Smooth muscle cell (in vitro differentiated cells): Measurements from ENCODE around the gene UBAP1L. TPM values are rescaled to one million over a fixed set of nuclear protein-coding genes. Genes with fewer than 3 reads are reported as not detected.
"Not testable (repeated sequence)": the region's sequence is repeated elsewhere in the genome, so short reads cannot be mapped to it uniquely, and the experiment has no call there.

Experiments used
- DNase-seq: peaks from one replicate; lab custom pipeline; 2025; ENCODE audit not compliant: unreplicated experiment; lab: John Stamatoyannopoulos, UW
- H2AFZ ChIP-seq: fragments of 200-600 bp; sonication (generic); 2 replicates; pipeline ENCODE4 v1.6.0; 2016; ENCODE audit warnings: antibody characterized with exemption, low read depth, mild to moderate bottlenecking
- H3F3A ChIP-seq: fragments of 200-600 bp; sonication (generic); 2 replicates; pipeline ENCODE4 v1.6.0; 2017; ENCODE audit warnings: antibody characterized with exemption, low read depth
- H3K27ac ChIP-seq: fragments of 200-600 bp; sonication (generic); 2 replicates; pipeline ENCODE4 v1.5.1; 2016; ENCODE audit warnings: low read depth, mild to moderate bottlenecking
- H3K27me3 ChIP-seq: fragments of 200-600 bp; sonication (generic); 2 replicates; pipeline ENCODE4 v1.6.1; 2016; ENCODE audit warnings: low read depth, mild to moderate bottlenecking
- H3K36me3 ChIP-seq: fragments of 200-600 bp; sonication (generic); 2 replicates; pipeline ENCODE4 v1.5.1; 2016; ENCODE audit warnings: low read depth
- H3K4me1 ChIP-seq: fragments of 200-600 bp; sonication (generic); 2 replicates; pipeline ENCODE4 v1.5.1; 2016; ENCODE audit warnings: low read depth
- H3K4me2 ChIP-seq: fragments of 200-600 bp; sonication (generic); 2 replicates; pipeline ENCODE4 v1.6.0; 2016; ENCODE audit warnings: mild to moderate bottlenecking
- H3K4me3 ChIP-seq: fragments of 200-600 bp; sonication (generic); 2 replicates; pipeline ENCODE4 v1.5.1; 2016; ENCODE audit warnings: mild to moderate bottlenecking
- H3K79me2 ChIP-seq: fragments of 200-600 bp; sonication (generic); 2 replicates; pipeline ENCODE4 v1.6.0; 2016; ENCODE audit warnings: low read depth, mild to moderate bottlenecking
- H3K9ac ChIP-seq: fragments of 200-600 bp; sonication (generic); 2 replicates; pipeline ENCODE4 v1.6.0; 2016; ENCODE audit warnings: low read depth
- H3K9me3 ChIP-seq: fragments of 200-600 bp; sonication (generic); replicated peaks from 2 replicates; pipeline ENCODE4 v1.5.1; 2016; ENCODE audit warnings: low read depth
- H4K20me1 ChIP-seq: fragments of 200-600 bp; sonication (generic); 2 replicates; pipeline ENCODE4 v1.6.0; 2016; ENCODE audit warnings: low read depth
- WGBS: methylation state at CpG from one replicate; pipeline ENCODE4 v1.1.7; 2016; ENCODE audit warnings: low lambda C conversion rate; 5-methylcytosine and 5-hydroxymethylcytosine counted together
- polyA plus RNA-seq: library from polyadenylated mRNA; unstranded; fragments of >200 nt; fragmentation: Nextera tagmentation; extraction: Ambion mirVana; gene quantifications from 2 replicates; pipeline ENCODE4 v1.2.1, GENCODE V29; 2016
- total RNA-seq: library from RNA; depleted of rRNA; stranded (reverse); fragments of >200 nt; gene quantifications from 2 replicates; pipeline ENCODE4 v1.2.3, GENCODE V29; 2014
- TF ChIP-seq, protein P1 (sequence below): fragments of 200-600 bp; sonication (generic); IDR thresholded peaks from 2 replicates; pipeline ENCODE4 v1.5.1; 2017; ENCODE audit warnings: borderline replicate concordance, mild to moderate bottlenecking, antibody characterized with exemption; ENCODE audit not compliant: insufficient read depth, poor library complexity, severe bottlenecking

UBAP1L gene
- total and polyA plus RNA-seq, 2 experiments from 2014 or later: 1.0 to 1.2 TPM

DNA sequence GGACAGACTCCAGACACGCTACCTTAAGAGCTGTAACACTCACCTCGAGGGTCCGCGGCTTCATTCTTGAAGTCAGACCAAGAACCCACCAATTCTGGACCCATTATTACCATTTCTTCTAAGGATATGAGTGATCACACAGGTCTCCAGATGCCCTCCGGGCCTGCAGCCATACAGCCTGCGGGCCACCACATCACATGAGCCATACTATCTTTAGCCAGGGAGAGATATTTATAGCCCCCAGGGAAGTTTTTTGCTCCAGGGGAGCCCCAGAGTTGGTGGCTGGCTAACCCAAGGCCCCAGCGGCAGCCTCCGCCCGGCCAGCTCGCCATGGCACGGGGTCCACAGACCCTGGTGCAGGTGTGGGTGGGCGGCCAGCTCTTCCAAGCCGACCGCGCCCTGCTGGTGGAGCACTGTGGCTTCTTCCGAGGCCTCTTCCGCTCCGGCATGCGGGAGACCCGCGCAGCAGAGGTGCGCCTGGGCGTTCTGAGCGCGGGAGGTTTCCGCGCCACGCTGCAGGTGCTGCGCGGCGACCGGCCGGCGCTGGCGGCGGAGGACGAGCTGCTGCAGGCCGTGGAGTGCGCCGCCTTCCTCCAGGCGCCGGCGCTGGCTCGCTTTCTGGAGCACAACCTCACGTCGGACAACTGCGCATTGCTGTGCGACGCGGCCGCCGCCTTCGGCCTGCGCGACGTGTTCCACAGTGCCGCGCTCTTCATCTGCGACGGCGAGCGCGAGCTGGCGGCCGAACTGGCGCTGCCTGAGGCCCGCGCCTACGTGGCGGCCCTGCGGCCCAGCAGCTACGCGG, 38.3 kb downstream of the UBAP1L start, which contains the start of gene KBTBD13:
Gene KBTBD13 (plus strand): TSS at position 261 of the 805 bp plus-strand sequence. CDS start 70 bp downstream, at position 331.
- Histone ChIP-seq H3F3A (no peaks in the 10 kb centered on the region), H3K27me3 (no peaks in the 10 kb centered on the region), H4K20me1 (no peaks in the 10 kb centered on the region), H3K79me2 (no peaks in the 10 kb centered on the region), H3K9me3 (no peaks in the 10 kb centered on the region), H3K27ac (no peak within 1 kb of the TSS), H3K4me2 (no peak within 1 kb of the TSS), H2AFZ (no peak within 1 kb of the TSS), H3K9ac (no peak within 1 kb of the TSS), H3K4me1 (peaks cover under 1% of the 10 kb centered on the region), H3K36me3 (no peaks in the 10 kb centered on the region), H3K4me3 (no peak within 1 kb of the TSS)
- no peak for DNase-seq
- TF ChIP-seq, protein P1, sequence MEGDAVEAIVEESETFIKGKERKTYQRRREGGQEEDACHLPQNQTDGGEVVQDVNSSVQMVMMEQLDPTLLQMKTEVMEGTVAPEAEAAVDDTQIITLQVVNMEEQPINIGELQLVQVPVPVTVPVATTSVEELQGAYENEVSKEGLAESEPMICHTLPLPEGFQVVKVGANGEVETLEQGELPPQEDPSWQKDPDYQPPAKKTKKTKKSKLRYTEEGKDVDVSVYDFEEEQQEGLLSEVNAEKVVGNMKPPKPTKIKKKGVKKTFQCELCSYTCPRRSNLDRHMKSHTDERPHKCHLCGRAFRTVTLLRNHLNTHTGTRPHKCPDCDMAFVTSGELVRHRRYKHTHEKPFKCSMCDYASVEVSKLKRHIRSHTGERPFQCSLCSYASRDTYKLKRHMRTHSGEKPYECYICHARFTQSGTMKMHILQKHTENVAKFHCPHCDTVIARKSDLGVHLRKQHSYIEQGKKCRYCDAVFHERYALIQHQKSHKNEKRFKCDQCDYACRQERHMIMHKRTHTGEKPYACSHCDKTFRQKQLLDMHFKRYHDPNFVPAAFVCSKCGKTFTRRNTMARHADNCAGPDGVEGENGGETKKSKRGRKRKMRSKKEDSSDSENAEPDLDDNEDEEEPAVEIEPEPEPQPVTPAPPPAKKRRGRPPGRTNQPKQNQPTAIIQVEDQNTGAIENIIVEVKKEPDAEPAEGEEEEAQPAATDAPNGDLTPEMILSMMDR: no peak
- WGBS: 97% methylated on average over 67 of the region's 73 CpGs

DNA sequence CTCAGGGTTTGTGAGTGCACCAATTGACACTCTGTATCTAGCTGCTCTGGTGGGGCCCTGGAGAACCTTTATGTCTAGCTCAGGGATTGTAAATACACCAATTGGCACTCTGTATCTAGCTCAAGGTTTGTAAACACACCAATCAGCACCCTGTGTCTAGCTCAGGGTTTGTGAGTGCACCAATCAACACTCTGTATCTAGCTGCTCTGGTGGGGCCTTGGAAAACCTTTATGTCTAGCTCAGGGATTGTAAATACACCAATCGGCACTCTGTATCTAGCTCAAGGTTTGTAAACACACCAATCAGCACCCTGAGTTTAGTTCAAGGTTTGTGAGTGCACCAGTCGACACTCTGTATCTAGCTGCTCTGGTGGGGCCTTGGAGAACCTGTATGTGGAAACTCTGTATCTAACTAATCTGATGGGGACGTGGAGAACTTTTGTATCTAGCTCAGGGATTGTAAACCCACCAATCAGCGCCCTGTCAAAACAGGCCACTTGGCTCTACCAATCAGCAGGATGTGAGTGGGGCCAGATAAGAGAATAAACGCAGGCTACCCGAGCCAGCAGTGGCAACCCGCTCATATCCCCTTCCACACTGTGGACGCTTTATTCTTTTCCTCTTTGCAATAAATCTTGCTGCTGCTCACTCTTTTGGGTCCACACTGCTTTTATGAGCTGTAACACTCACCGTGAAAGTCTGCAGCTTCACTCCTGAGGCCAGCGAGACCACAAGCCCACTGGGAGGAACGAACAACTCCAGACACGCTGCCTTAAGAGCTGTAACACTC, 39.2 kb downstream of the UBAP1L start:
- H3K9me3 ChIP-seq, H3K27ac ChIP-seq: not testable (repeated sequence)
- 51% methylated on average over 12 of the region's 12 CpGs for WGBS

DNA sequence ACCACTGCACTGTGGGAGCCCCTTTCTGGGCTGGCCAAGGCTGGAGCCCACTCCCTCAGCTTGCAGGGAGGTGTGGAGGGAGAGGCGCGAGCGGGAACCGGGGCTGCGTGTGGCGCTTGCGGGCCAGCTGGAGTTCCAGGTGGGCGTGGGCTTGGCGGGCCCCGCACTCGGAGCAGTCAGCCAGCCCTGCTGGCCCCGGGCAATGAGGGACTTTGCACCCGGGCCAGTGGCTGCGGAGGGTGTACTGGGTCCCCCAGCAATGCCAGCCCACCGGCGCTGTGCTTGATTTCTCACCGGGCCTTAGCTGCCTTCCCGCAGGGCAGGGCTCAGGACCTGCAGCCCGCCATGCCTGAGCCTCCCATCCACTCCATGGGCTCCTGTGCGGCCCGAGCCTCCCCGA, 40.1 kb downstream of the UBAP1L start:
- DNase-seq: not testable (repeated sequence)

More for the DNA sequence above, 39.2 kb downstream of the UBAP1L start:
- H4K20me1 ChIP-seq, H3K36me3 ChIP-seq, H3K9ac ChIP-seq, H3K4me2 ChIP-seq, DNase-seq, H2AFZ ChIP-seq, H3F3A ChIP-seq, H3K27me3 ChIP-seq, H3K4me1 ChIP-seq, H3K4me3 ChIP-seq, H3K79me2 ChIP-seq: not testable (repeated sequence)

DNA sequence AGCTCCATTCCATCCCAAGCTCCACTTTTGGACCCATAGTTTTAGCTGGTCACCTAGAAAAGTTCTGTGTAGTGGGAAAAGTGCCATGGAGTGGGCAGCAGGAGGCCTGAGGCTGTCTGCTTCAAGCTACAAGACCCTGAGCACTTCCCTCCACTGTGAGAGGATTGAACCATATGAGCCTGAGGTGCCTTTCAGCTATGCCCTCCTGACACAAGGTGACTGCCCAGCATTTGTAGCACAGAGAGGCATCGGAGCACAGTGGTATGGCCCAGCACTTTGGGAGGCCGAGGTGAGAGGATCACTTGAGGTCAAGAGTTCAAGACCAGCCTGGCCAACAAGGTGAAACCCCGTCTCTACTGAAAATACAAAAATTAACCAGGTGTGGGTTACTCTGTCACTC, 42.4 kb downstream of the UBAP1L start:
- no peak overlapping the region for H3K4me2 ChIP-seq
- no peaks in the 10 kb centered on the region for H4K20me1 ChIP-seq
- no peak for DNase-seq
- H3K79me2 ChIP-seq: no peaks in the 10 kb centered on the region
- no peaks in the 10 kb centered on the region for H3K36me3 ChIP-seq
- H3K27ac ChIP-seq: no peak overlapping the region
- no peaks in the 10 kb centered on the region for H3K9me3 ChIP-seq
- H3F3A ChIP-seq: peaks cover 9% of the 10 kb centered on the region
- no peak overlapping the region for H3K4me3 ChIP-seq
- H3K27me3 ChIP-seq: no peaks in the 10 kb centered on the region
- H3K4me1 ChIP-seq: peaks cover 6% of the 10 kb centered on the region
- WGBS: 95% methylated on average over 3 of the region's 3 CpGs
- TF ChIP-seq, protein P1: no peak
- no peak overlapping the region for H3K9ac ChIP-seq
- no peak overlapping the region for H2AFZ ChIP-seq

More for the DNA sequence above, 40.1 kb downstream of the UBAP1L start:
- H4K20me1 ChIP-seq, H3K27ac ChIP-seq, H3K4me1 ChIP-seq, H3K36me3 ChIP-seq, H3K27me3 ChIP-seq, H3K79me2 ChIP-seq, H3F3A ChIP-seq, H3K4me3 ChIP-seq, H2AFZ ChIP-seq, H3K4me2 ChIP-seq, H3K9ac ChIP-seq, H3K9me3 ChIP-seq: not testable (repeated sequence)
- WGBS: 96% methylated on average over 22 of the region's 22 CpGs
